ENCODE measurements around the gene IQCF6.
"Not testable (repeated sequence)": the region's sequence is repeated elsewhere in the genome, so short reads cannot be mapped to it uniquely, and the experiment has no call there.

IQCF6 gene

DNA sequence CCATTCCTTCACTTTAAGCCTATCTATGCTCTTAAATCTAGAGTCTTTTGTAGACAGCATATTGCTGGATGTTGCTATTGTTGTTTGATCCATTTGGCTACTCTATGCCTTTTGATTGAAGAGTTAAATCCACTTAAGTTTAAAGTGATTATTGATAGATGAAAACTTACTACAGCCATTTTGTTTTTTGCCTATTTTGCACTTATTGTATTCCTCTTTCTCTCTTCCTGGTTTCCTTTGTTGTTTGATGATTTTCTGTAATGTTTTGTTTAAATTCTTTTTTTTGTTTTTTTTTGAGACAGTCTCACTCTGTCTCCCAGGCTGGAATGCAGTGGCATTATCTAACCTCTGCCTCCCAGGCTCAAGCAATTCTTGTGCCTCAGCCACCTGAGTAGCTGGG lies 19.8 kb downstream of the IQCF6 start:
- no peak for DNase-seq (ENCODE audit: low read depth)

DNA sequence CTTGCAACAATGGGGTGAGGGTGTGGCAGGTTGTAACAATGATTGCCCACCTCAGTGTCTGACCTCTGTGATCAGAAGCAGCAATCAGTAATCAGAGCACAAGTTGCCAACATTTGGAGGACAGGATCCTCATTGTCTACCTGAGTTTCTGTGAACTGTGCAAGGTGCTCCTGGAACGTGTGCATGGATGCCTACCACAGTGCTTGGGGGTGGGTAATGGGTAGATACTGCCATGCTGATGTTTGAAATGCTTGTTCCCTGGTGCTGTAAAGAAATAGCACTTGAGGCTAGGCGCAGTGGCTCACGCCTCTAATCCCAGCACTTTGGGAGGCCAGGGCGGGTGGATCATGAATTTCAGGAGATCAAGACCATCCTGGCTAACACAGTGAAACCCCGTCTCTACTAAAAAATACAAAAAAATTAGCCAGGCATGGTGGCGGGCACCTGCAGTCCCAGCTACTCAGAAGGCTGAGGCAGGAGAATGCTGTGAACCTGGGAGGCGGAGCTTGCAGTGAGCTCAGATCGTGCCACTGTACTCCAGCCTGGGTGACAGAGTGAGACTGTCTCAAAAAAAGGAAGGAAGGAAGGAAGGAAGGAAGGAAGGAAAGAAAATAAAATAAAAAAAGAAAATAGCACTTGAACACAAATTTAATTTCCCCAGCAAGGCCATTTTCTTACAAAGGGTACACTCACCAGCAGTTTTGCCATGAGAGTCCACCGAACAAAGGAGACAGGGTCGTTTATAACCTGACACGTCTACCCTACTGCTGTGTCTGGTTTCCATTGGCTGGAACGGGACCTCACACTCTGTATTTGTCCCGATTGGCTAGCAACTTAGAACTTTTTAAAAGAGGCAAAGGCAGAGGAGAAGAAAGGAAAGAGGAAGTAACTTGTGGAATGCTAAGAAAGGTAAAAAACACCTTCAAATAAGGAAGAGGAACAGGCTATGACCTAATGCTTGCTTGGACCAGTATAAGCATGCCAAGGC lies 25.0 kb downstream of the IQCF6 start:
- not testable (repeated sequence) for DNase-seq (ENCODE audit: low read depth)

DNA sequence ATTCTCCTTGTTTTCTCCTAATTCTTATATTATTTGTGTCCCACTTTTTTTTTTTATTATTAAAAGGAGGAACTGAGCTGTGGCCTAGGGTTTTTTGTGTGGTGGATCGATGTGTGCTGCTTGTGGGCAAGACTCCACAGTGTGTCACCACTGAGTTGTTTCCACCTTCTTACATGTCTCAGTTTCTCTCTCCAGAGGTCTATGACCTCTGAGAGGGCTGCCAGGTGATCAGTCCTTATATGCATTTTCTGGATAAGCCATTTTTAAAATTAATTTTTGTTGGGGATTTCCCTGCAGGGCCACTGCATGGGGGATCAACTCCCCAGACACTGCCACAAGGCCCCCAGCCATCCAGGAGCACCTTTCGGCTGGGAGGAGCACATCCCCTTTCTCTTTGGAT lies 27.8 kb downstream of the IQCF6 start:
- DNase-seq (ENCODE audit: low read depth): no peak

DNA sequence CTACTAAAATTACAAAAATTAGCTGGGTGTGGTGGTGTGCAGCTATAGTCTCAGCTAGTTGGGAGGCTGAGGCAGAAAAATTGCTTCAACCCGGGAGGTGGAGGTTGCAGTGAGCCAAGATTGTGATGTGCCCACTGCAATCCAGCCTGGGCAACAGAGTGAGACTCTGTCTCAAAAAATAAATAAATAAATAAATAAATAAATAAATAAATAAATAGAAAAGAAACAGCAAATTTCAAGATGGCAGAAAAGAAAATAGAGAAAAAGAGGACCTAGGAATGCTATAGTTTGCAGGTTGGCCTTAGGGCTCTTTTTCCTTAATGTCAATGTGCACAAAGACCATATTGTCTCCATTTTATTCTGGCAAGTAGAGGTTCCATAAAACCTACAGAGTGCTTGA lies 28.2 kb downstream of the IQCF6 start:
- no peak for DNase-seq (ENCODE audit: low read depth)

DNA sequence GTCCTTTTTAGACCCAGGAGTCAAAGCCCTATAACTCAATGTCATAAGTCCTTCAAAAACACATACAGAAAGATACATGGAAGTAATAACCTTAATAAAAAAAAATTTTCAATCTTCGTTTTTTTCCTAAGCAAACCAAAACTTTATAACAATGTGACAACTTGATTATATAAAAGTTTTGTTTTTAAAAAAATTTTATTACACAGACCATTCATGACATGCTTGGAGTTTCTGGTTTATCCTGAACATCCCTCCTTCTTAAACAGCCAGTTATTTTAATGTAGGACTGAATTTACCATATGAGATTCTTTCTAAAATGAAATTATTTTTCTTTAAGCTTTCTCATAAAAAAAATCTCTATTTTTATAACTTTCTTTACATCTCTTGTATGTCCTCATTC lies 30.7 kb downstream of the IQCF6 start:
- DNase-seq (ENCODE audit: low read depth): no peak

DNA sequence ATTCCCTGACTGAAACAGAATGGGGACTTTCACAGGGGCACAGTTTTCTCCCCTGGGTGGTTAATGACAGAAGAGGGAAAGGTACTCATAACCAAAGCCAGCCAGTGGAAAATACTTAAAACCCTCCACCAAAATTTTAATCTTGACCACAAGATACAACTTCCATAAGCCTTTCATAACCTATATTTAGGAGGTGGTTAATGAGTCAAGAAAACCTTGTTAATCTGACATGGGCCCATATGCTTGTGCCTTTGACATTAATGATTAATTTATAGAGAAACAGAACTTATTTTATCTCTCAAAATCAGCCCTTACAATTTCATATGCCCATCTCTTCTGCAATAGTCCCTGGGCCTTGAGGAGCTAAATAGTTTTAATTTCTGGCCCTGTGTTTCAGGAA lies 31.2 kb downstream of the IQCF6 start:
- DNase-seq (ENCODE audit: low read depth): no peak

DNA sequence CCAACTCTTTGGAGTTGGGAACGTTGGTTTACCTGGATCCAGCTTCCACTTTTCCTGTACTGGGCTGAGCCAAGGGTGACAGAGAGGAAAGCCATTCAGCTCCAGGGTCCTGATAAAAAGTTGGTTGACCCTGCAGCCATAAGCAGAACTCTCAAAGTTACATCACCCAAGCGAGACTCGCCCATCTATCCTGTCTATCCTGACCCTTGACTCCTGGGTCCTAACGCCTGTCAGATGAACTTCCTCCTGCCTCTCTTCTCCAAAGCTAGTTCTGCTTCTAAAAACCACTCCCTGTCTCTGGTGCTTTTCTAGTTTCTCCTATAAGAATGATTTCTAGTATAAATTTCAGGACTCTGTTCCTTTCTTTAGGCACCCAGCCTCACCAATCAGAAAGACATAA lies 36.1 kb downstream of the IQCF6 start:
- DNase-seq (ENCODE audit: low read depth): not testable (repeated sequence)

DNA sequence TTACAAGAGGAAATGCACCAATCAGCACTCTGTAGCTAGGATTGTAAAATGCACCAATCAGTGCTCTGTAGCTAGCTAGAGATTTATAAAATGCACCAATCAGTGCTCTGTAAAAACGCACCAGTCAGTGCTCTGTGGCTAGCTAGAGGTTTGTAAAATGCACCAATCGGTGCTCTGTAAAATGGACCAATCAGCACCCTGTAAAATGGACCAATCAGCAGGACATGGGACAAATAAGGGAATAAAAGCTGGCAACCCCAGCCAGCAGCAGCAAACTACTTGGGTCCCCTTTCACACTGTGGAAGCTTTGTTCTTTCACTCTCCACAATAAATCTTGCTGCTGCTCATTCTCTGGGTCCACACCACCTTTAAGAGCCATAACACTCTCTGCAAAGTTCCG lies 36.7 kb downstream of the IQCF6 start:
- not testable (repeated sequence) for DNase-seq (ENCODE audit: low read depth)

DNA sequence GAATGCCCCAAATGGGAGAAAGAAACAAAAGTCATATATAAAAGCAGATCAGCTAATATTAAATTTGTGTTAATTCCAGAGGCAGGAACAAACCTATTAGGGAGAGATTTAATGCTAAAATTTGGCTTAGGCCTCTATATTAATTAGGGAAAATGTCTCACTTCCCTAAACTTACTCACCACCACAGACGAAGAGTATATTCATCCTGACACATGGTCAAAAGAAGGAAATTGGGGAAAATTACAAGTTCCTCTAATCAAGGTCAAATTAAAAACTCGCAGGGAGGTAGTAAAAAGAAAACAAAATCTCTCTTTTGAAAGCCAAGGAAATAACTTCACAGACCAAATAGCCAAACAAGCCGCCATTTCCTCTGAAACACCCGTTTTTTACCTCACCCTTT lies 39.9 kb downstream of the IQCF6 start:
- DNase-seq (ENCODE audit: low read depth): no peak

DNA sequence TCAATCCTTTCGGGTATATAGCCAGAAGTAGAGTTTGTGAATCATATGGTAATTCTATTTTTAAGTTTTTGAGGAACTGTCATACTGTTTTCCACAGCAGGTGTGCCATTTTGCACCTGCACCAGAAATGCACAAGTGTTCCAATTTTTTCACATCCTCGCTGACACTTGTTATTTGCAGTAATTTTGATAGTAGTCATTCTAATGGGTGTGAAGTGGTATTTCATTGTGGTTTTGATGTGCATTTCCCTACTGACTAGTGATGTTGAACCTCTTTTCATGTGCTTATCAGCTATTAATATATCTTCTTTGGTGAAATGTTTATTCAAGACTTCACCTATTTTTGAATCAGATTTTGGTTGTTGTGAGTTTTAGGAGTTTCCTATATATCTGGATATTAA lies 43.1 kb downstream of the IQCF6 start:
- no peak for DNase-seq (ENCODE audit: low read depth)

DNA sequence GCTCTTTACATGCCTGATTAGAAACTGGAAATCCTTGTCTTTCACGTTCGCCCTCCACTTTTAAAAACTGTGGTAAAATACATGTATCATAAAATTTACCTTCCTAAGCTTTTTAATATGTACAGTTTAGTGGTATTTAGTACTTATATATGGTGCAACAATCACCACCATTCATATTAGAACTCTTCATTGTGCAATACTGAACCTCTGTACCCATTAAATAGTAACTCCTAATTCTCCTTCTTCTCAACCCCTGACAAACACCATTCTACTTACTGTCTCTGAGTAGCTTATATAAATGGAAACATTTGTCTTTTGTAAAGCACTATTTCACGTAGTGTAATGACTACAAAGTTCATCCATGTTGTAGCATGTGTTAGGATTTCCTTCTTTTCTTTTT lies 44.0 kb downstream of the IQCF6 start:
- DNase-seq (ENCODE audit: low read depth): no peak

DNA sequence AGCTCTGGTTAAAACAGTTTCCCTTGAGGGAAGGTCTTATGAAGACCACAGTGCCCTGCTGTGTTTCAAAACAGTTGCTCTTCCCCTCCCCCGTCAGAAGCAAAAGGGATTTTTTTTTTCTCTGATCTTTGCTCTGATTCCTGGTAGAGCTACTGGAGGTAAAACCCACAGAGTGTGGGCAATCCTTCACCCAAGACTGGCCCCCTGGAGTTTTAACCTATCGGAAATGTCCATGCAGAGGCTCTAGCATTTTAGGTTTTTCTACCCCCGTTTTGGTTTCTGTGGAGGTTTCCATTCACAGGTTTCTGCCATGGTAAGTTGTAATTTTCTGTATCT lies 44.5 kb downstream of the IQCF6 start:
- DNase-seq (ENCODE audit: low read depth): no peak

DNA sequence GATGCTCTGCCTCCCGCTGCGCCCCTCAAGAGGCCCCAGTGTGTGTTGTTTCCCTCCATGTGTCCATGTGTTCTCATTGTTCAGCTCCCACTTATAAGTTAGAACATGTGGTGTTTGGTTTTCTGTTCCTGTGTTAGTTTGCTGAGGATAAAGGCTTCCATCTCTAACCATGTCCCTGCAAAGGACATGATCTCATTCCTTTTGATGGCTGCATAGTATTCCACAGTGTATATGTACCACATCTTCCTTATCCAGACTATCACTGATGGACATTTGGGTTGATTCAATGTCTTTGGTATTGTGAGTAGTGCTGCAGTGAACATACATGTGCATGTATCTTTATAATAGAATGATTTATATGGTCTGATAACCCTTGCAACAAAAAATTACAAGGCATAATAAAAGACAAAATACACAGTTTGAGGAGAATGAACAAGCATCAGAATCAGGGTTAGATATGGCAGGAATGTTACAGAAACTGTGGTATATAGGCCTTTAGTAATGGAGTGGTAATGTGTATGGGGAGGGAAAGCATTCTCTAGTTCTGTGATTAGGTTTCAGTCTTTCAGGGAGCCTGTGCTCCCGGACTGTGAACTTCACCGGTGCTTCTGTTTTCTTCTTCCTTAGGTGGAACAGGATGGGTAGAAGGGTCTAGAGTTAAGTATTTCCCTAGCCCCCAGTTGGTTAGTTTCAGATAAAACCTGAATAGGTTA lies 45.0 kb downstream of the IQCF6 start:
- DNase-seq (ENCODE audit: low read depth): no peak

DNA sequence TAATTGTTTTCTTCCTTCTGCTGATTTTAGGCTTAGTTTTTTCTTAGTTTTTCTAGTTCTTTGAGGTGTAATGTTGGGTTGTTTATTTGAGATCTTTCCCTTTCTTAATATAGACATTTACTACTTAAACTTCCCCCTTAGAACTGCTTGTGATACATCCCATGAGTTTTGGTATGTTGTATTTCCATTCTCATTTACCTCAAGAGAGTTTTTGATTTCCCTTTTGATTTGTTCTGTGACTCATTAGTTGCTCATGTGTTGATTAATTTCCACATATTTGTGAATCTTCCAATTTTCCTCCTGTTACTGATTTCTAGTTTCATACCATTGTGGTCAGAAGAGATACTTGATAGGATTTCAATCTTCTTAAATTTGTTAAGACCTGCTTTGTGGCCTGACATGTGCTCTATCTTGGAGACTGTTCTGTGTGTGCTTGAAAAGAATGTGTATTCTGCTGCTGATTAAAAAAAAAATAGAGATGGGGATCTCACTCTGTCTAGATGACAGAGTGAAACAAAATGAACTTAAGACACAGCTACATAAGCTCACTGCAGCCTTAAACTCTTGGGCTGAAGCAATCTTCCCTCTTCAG lies 49.9 kb downstream of the IQCF6 start:
- no peak for DNase-seq (ENCODE audit: low read depth)
